Measurements from ENCODE around the gene SGPP1. TPM values are rescaled to one million over a fixed set of nuclear protein-coding genes. Genes with fewer than 3 reads are reported as not detected.

SGPP1 gene
- polyA plus RNA-seq, 2 of the 4 experiments (the other 2 are of a cell fraction): 16.1 to 28.2 TPM

- no peaks in the 10 kb centered on the region for H3K9me3 ChIP-seq
- DNase-seq (ENCODE audit: low read depth in 1 of 2, low spot score in 1 of 2) (no peak), ATAC-seq (no peak), FAIRE-seq (no peak)
- CTCF ChIA-PET: no interaction called here
- no peaks in the 10 kb centered on the region for H3K4me1 ChIP-seq
- 71% methylated on average over 5 of the region's 5 CpGs for WGBS (ENCODE audit: missing lambda C conversion rate)
- no peak overlapping the region for H3K4me2 ChIP-seq
- no peak overlapping the region for H3K4me3 ChIP-seq
- H3K27ac ChIP-seq: no peak overlapping the region
- POLR2A ChIA-PET: no interaction called here
- TF ChIP-seq EHF (CRISPR knock-in tag; IDR thresholded peaks at IDR 0.05) (no peak), EP300 (IDR thresholded peaks at IDR 0.05) (no peak), MYC (IDR thresholded peaks at IDR 0.05; ENCODE audit: borderline replicate concordance, low read length) (no peak)
Measured at GRCh38 chr14:63735720-63736119, 7.9 kb upstream of the SGPP1 start.

DNA sequence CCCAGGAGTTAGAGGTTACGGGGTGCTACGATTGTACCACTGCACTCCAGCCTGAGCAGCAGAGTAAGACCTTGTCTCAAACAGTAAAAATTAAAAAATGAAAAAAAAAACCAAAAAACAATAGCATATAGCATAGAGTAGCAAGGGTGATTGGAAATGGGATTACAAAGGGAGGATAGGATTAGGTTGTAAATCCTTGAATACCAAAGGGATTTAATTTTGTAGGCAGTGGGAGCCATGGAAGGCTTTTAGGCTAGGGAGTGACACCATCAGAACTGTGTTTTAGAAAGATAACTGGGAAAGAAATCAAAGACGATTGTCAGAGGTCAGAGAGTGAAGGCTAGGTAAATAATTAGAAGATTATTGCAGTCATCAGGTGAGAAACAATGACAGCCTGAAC, 2.8 kb upstream of the SGPP1 start:
- FAIRE-seq (no peak), ATAC-seq (no peak), DNase-seq (ENCODE audit: low read depth in 1 of 2, low spot score in 1 of 2) (no peak)
- TF ChIP-seq CHD4 (IDR thresholded peaks at IDR 0.05; ENCODE audit: borderline replicate concordance) (no peak), CBX2 (IDR thresholded peaks at IDR 0.05; ENCODE audit: borderline replicate concordance, low read depth) (no peak), PHF8 (IDR thresholded peaks at IDR 0.05; ENCODE audit: borderline replicate concordance, low read depth) (no peak), MAFK (IDR thresholded peaks at IDR 0.05; ENCODE audit: partially characterized antibody) (no peak), POLR2AphosphoS2 (conservative IDR thresholded peaks at IDR 0.05; ENCODE audit: low read length) (no peak), HMGXB4 (CRISPR knock-in tag; IDR thresholded peaks at IDR 0.05; ENCODE audit: borderline replicate concordance) (no peak), TP53 (CRISPR knock-in tag; IDR thresholded peaks at IDR 0.05) (no peak), EHMT2 (IDR thresholded peaks at IDR 0.05; ENCODE audit: low read depth) (no peak), CEBPB (IDR thresholded peaks at IDR 0.05) (no peak), KDM1A (IDR thresholded peaks at IDR 0.05; ENCODE audit: low read depth) (no peak), RFX5 (IDR thresholded peaks at IDR 0.05) (no peak), HDAC2 (IDR thresholded peaks at IDR 0.05) (no peak), NPAS2 (CRISPR knock-in tag; IDR thresholded peaks at IDR 0.05; ENCODE audit: borderline replicate concordance) (no peak), RARB (CRISPR knock-in tag; IDR thresholded peaks at IDR 0.05) (no peak), CBX8 (IDR thresholded peaks at IDR 0.05) (no peak), RNF2 (IDR thresholded peaks at IDR 0.05; ENCODE audit: borderline replicate concordance, low read depth) (no peak), HOXB13 (CRISPR knock-in tag; IDR thresholded peaks at IDR 0.05; ENCODE audit: low read depth) (no peak), GATA3 (IDR thresholded peaks at IDR 0.05; ENCODE audit: borderline replicate concordance) (no peak)
- TF ChIP-seq, protein P1, sequence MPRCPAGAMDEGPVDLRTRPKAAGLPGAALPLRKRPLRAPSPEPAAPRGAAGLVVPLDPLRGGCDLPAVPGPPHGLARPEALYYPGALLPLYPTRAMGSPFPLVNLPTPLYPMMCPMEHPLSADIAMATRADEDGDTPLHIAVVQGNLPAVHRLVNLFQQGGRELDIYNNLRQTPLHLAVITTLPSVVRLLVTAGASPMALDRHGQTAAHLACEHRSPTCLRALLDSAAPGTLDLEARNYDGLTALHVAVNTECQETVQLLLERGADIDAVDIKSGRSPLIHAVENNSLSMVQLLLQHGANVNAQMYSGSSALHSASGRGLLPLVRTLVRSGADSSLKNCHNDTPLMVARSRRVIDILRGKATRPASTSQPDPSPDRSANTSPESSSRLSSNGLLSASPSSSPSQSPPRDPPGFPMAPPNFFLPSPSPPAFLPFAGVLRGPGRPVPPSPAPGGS (IDR thresholded peaks at IDR 0.05): no peak
- TF ChIP-seq, protein P2, sequence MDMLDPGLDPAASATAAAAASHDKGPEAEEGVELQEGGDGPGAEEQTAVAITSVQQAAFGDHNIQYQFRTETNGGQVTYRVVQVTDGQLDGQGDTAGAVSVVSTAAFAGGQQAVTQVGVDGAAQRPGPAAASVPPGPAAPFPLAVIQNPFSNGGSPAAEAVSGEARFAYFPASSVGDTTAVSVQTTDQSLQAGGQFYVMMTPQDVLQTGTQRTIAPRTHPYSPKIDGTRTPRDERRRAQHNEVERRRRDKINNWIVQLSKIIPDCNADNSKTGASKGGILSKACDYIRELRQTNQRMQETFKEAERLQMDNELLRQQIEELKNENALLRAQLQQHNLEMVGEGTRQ (IDR thresholded peaks at IDR 0.05): no peak
- Histone ChIP-seq H3K4me2 (no peak overlapping the region), H3K9me3 (no peaks in the 10 kb centered on the region), H3K4me3 (no peak overlapping the region), H3K4me1 (peaks cover 9% of the 10 kb centered on the region), H3K27ac (no peak overlapping the region)
- POLR2A ChIA-PET: no interaction called here
- 70% methylated on average over 3 of the region's 3 CpGs for WGBS (ENCODE audit: missing lambda C conversion rate)
- CTCF ChIA-PET: interaction anchor here (1.0 to 1.5 kb wide), 2 partner anchors 39 to 341 kb away, joined by 3 to 6 read pairs; no protein-coding TSS in a partner anchor

Data from A549 (cell line).